HG03558 (cell line): Measurements from ENCODE around the gene KBTBD6.
"Not testable (repeated sequence)": the region's sequence is repeated elsewhere in the genome, so short reads cannot be mapped to it uniquely, and the experiment has no call there.

Experiments used
- ATAC-seq: cut with Tn5 transposase; IDR thresholded peaks from one replicate; pipeline ENCODE4 v1.9.1; 2021; ENCODE audit warnings: moderate number of reproducible peaks; ENCODE audit not compliant: unreplicated experiment; ENCODE audit errors: extremely low read depth

The KBTBD6 gene

GRCh38 chr13:41137241-41137640 lies 4.6 kb upstream of the KBTBD6 start:
- no peak for ATAC-seq

GRCh38 chr13:41136396-41137031 lies 3.9 kb upstream of the KBTBD6 start:
- no peak for ATAC-seq

DNA sequence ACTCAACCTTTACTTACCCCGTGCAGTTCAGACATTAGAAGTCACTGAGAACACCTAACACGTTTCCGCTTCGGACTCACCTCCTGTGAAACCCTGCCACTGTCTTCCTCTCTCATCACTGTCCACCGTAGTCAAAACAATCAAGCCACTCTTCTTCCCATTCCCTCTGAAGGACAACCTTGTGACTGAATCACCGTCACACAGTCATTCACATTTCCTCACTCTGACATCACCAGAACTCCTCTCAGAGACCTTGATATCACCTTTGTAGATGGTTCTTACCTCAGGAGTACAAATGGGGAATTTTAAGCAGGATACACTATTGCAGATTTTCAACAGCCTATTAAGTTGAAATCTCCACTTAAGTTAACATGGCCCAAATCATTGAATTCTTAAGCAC lies 1.3 kb upstream of the KBTBD6 start:
- no peak for ATAC-seq

DNA sequence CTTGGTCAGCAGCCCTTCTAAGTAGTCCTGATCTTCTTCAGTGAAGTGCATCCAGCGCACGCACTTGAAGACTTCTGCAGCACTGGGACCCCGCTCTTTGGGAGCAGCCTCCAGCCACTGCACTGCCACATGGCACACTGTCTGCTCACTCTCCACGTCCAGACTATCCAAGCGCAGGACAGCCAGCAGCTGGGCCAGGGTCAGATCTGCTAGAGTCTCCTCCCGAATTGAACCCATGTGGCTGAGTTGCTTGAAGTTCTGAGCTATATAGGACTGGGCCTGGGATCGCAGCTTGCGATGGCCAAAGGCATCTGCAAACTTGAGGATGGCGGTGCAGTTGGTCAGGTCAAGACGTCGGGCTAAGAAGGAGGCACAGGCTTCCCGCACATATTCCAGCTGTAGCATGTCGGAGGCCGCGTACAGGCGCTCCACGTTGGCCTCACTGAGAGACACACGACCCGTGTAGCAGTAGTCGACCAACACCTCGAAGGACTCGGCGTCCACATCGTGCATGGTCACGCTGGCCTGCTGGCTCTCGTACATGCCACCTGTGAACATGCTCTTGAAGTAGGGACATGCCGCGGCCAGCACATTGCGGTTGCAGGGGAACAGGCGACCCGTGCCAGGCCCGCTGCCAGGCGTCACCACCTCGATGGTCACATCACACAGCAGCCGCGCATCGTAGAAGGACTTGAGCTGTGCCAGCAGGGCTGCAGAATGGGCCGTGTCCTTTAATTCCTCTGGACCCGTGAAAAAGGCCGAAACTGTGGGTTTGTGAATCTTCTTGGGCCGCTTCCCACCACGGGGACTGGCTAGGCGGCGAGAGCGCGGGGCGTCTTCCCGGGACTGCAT lies 716 bp downstream of the KBTBD6 start:
- not testable (repeated sequence) for ATAC-seq

DNA sequence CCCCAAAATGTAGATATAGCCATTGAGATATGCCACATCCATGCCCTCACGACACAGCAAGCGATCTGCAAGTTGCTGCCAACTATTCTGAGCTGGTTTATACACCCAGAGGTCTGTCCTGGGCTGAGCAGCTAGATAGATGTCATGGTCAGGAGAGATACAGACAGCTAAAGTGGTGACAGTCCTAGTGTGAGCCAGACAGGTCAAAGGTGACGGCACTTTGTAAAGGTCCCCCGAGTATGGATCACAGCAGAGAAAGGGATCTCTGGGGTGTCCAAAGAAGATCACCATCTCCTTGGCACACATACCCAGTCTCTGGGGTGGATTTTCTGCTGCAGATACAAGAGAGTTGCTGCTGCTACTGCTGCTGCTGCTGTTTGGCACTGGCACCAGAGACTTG lies 1.4 kb downstream of the KBTBD6 start:
- not testable (repeated sequence) for ATAC-seq

DNA sequence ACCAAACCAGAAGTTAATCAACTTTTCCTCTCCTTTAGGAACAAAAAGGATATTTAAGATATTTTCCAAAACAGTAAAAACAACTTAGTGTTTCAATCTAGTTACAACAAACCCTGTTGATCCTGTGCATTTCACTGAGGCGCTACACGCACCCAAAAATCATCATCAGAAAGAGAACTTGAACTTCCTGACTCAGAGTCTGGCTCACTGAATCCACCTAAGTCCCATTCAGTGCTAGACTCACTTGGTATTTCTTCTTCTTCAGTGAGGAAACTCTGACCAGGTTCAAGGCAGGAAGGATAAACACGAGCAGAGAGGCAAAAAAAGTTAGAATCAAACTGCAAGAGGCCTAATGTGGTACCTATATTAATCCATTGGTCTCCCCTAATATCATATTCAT lies 2.2 kb downstream of the KBTBD6 start:
- no peak for ATAC-seq

DNA sequence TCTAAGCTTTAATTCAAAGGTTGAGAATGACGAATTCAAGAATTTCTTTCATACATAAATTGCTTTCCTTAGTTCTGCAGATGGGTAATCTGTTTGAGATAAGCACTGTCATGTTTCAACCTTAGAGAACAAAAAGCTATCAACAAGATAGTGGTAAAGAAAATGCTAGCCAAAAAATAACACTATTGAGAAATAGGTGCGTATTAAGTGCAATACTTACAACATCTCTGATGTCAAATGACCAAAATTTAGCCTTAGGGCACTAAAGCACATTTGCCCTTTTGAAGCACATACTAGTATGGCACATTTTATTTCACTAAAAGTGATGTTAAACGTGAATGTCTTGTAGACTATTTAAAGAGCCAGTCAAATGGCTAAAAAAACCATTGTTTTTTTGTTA lies 4.9 kb downstream of the KBTBD6 start:
- no peak for ATAC-seq

DNA sequence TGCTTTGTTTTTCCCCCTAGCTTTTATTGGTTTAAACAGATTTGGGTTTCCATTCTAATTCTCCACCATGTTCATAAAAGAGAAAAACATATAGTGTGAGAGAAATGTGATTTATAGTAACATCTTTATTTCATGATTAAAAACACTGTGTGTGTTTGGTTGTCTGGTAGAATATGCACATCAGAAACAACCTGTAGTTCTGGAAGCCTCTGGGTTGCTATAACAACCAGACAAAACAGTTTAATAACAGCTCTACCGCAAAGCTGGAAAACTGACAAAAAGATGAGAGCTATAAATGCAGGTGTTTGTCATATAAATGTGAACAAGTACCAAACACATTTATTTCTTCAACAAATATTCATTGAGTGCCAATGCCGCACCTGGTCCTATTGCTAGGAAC lies 9.8 kb downstream of the KBTBD6 start:
- no peak for ATAC-seq

DNA sequence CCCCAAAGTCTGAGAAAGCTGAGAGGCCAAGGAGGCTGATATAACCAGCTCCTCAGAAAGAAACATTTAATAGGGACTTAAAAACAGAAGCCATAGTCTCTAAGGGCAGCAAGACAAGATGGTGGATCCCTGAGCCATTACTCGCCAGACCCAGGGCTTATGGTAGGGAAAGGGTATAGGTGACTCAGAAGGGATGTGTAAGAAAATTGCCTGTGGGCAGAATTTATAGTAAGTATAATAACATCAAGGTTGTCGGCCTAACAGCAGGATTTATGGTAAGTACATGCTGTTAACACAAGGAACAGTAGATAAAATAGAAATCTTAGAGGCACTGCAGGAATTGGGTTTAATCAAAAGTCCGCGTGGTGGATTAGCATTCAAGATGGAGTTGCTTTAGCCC lies 14.7 kb downstream of the KBTBD6 start:
- no peak for ATAC-seq

DNA sequence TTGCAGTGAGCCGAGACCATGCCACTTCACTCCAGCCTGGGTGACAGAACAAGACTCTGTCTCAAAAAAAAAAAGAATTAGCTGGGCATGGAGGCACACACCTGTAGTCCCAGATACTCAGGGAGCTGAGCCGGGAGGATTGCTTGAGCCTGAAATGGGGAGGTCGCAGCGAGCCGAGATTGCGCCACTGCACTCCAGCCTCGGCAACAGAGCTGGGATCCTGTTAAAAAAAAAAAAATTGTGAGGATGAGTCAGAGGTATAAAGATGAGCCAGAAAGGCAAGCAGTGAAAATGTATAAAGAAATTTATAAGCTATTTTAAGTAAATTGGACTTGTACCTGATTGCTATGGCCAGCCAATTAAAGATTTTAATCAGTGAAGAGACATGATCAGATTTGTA lies 21.1 kb downstream of the KBTBD6 start:
- ATAC-seq, result no peak

DNA sequence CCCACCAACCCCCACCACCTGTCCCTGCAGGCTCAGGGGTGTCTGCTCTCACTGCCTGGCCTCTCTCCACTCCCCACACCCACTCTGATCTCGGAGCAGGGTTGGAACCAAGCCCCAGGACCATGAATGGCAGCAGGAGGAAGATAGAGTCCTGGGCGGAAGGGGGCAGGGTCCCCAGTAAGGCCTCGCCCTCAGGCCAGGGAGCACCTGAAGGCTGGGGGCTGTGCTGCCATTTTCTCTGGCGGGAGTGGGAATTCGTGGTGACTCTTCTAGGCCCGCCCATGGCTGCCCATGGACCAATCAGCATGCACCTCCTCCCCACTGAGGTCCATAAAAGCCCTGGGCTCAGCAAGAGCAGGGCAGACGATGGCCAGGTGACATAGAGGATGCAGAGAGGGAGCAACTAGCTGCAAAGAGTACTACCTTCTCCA lies 25.0 kb downstream of the KBTBD6 start:
- ATAC-seq, result no peak

DNA sequence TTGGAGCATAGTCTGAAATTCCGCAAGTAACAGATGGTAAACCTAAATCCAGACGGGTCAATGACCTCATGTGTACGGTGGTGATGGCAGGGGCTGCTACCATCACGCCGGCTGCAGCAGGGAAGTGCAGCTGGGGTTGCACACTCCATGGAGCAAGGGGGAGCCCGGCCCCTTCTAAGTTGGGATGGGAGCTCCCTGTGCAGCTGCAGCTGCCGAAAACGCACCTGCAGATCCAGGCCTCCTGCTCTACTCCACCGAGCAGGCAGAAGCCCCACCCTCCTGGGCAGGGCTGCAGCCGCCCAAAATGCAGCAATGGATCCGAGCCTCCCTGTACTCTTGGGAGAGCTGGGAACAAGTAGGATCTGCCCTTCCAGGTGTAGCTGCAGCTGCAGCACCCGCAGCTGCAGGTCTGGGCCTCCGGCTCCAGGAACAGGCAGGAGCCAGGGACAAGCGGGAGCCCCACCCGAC lies 25.5 kb downstream of the KBTBD6 start:
- no peak for ATAC-seq

DNA sequence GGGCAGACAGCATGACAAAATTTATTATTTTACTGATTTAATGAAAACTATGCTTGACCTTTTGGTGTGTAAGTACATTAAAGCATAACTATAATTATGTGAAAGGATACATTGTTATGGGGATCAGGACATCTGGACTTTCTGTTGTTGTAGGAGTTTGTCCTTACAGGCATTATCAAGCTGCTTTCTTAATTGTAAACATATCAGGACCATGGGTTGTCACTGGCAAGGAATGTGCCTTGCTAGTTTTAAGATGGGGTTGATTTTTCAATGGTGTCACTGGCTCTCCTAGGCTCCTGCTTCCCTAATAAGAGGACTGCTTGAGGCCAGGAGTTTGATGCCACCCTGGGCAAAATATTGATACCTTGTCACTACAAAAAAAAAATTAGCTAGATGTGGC lies 32.6 kb downstream of the KBTBD6 start:
- no peak for ATAC-seq

DNA sequence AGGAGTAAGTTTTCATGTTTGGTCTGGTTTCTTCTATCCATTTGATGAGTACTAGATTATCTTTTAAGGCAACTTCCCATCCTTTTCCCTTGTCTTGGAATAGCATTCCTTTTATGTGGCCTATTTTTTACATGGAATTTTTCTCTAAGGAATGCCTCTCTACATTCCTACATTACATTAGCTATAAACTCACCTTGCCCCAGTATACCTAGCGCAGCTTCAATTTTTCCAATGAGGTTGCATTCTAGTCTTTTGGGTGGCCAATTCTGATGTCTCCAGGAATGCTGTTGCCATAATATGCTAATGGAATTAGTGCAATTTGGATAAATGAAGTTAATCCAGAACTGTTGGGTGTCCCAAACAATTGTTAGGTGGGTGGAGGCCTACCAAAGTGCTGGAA lies 33.8 kb downstream of the KBTBD6 start:
- no peak for ATAC-seq

DNA sequence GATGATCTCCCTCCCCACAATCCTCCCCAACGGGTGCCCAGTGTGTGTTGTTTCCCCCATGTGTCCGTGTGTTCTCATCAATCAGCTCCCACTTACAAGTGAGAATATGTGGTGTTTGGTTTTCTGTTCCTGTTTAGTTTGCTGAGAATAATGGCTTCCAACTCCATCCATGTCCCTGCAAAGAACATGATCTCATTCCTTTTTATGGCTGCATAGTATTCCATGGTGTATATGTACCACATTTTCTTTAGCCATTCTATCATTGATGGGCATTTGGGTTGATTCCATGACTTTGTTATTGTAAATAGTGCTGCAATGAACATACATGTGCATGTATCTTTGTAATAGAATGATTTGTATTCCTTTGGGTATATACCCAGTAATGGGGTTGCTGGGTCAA lies 36.9 kb downstream of the KBTBD6 start:
- ATAC-seq, result not testable (repeated sequence)

- ATAC-seq, result no peak
Measured at GRCh38 chr13:41085961-41086585, 46.5 kb downstream of the KBTBD6 start.

GRCh38 chr13:41079725-41080124 lies 52.9 kb downstream of the KBTBD6 start:
- no peak for ATAC-seq
